Measurements from ENCODE around the gene FRMD1. TPM values are rescaled to one million over a fixed set of nuclear protein-coding genes. Genes with fewer than 3 reads are reported as not detected.

The FRMD1 gene
- total and polyA plus RNA-seq, 2 of the 8 experiments (the other 6 are each of a cell fraction or from before 2014, with no cell fraction given) = 0.36 TPM; not detected in 1

DNA sequence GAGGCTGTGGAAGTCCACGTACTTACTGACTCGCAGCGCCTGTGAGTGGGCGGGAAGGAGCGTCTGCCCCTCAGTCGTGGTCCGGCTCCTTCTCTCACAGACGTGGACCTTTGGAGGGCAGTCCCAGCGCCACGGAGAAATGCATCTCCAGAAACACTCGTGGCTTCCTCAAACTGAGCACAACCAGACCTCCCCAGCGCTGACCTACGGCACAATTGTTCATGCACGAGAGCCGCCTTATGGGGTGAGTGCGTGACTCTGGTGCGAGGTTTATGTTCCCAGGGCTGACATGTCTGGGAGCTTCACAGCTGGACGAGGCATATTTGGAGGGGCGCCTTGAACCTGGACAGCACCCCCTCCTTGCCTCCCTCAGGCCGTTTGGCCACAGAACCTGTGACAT is 29.7 kb downstream of the FRMD1 start:
- Histone ChIP-seq H3K79me2 (ENCODE audit: control insufficient read depth in 1 of 2, insufficient read depth in 2 of 2, low read length in 2 of 2) (no peaks in the 10 kb centered on the region), H2BK12ac (ENCODE audit: low read depth, low read length) (no peak overlapping the region), H3K23me2 (ENCODE audit: low read depth, low read length) (no peaks in the 10 kb centered on the region), H4K91ac (replicated peaks; ENCODE audit: insufficient read length, low read length) (peak overlapping the region; percentile 55), H2BK20ac (ENCODE audit: low read length) (no peak overlapping the region), H4K8ac (ENCODE audit: extremely low read depth, insufficient read depth, low read length) (no peak overlapping the region), H4K5ac (ENCODE audit: insufficient read length, low read depth, low read length) (no peak overlapping the region), H3K4me3 (ENCODE audit: extremely low read depth in 1 of 4, insufficient read depth in 2 of 4, low read depth in 3 of 4, low read length in 4 of 4) (no peak overlapping the region), H3K18ac (ENCODE audit: extremely low read depth, low read length) (no peak overlapping the region), H2AFZ (ENCODE audit: low read length) (no peak overlapping the region), H2BK15ac (ENCODE audit: low read length) (no peak overlapping the region), H3K4me1 (replicated peaks in 1 of 4; ENCODE audit: control insufficient read depth in 3 of 4, insufficient read depth in 4 of 4, low read length in 3 of 4) (no peaks in the 10 kb centered on the region; a peak in 3 of 7 replicates), H3K23ac (ENCODE audit: insufficient read length) (no peak overlapping the region), H2BK5ac (ENCODE audit: low read depth, low read length) (no peak overlapping the region), H2BK120ac (replicated peaks; ENCODE audit: low read depth, low read length) (no peak overlapping the region), H3K36me3 (ENCODE audit: control insufficient read depth in 2 of 4, insufficient read depth in 4 of 4, low read length in 3 of 4) (no peaks in the 10 kb centered on the region), H3K14ac (ENCODE audit: insufficient read length) (no peak overlapping the region), H3K9ac (replicated peaks in 1 of 4; ENCODE audit: extremely low read depth in 1 of 4, low read depth in 3 of 4, low read length in 3 of 4) (no peak overlapping the region), H3K27ac (ENCODE audit: low read depth, low read length) (no peak overlapping the region), H3K56ac (replicated peaks; ENCODE audit: insufficient read length, low read depth, low read length) (no peak overlapping the region), H3K4me2 (ENCODE audit: insufficient read depth in 1 of 2, low read depth in 2 of 2, low read length in 2 of 2) (no peak overlapping the region), H3K9me3 (ENCODE audit: insufficient read depth in 2 of 2, low read depth in 1 of 2, low read length in 1 of 2) (no peaks in the 10 kb centered on the region), H3K4ac (replicated peaks; ENCODE audit: insufficient read length, low read depth, low read length) (no peak overlapping the region), H3K27me3 (replicated peaks in 1 of 4; ENCODE audit: control insufficient read depth in 3 of 4, extremely low read depth in 1 of 4, insufficient read depth in 3 of 4, low read length in 3 of 4) (no peaks in the 10 kb centered on the region), H4K20me1 (replicated peaks in 1 of 2; ENCODE audit: control insufficient read depth in 1 of 2, insufficient read depth in 2 of 2, low read length in 2 of 2) (no peaks in the 10 kb centered on the region), H3K79me1 (ENCODE audit: low read depth, low read length) (no peaks in the 10 kb centered on the region), H2AK5ac (ENCODE audit: low read depth, low read length) (no peak overlapping the region)
- 90% methylated on average over 19 of the region's 20 CpGs; no CpG with 5 or more reads in 1 of the 2 experiments for WGBS, 2 experiments (ENCODE audit: extremely low coverage in 1 of 2, insufficient coverage in 1 of 2, insufficient read length in 1 of 2, insufficient replicate concordance in 2 of 2, low coverage in 1 of 2, low lambda C conversion rate in 2 of 2, missing lambda C conversion rate in 1 of 2)
- POLR2A ChIA-PET (ENCODE audit: partially characterized antibody) = interaction anchor here (1.0 kb wide), 1 partner anchor 111 kb away, joined by 4 read pairs; no protein-coding TSS in a partner anchor
- no peak for FAIRE-seq
- DNase-seq (ENCODE audit: low read depth in 1 of 2, low spot score in 2 of 2) = no peak
- CTCF ChIA-PET (ENCODE audit: partially characterized antibody) = interaction anchor here (0.6 to 1.9 kb wide), 5 partner anchors 19 to 971 kb away, joined by 3 to 4 read pairs (median 3); no protein-coding TSS in a partner anchor
- TF ChIP-seq NRF1 (IDR thresholded peaks at IDR 0.05; ENCODE audit: low read depth, low read length) (no peak), BACH1 (IDR thresholded peaks at IDR 0.05; ENCODE audit: low read length) (no peak), TAF1 (IDR thresholded peaks at IDR 0.05; ENCODE audit: low read depth, low read length) (no peak), FOSL1 (IDR thresholded peaks at IDR 0.05; ENCODE audit: insufficient read depth, low read depth, low read length) (no peak), KDM5A (IDR thresholded peaks at IDR 0.05; ENCODE audit: low read length) (no peak), SP2 (IDR thresholded peaks at IDR 0.05; ENCODE audit: low read length) (no peak), MAFK (IDR thresholded peaks at IDR 0.05; ENCODE audit: low read depth, low read length) (no peak)
- TF ChIP-seq, protein P1, sequence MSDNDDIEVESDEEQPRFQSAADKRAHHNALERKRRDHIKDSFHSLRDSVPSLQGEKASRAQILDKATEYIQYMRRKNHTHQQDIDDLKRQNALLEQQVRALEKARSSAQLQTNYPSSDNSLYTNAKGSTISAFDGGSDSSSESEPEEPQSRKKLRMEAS (IDR thresholded peaks at IDR 0.05) = no peak
- TF ChIP-seq, protein P2, sequence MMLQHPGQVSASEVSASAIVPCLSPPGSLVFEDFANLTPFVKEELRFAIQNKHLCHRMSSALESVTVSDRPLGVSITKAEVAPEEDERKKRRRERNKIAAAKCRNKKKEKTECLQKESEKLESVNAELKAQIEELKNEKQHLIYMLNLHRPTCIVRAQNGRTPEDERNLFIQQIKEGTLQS (IDR thresholded peaks at IDR 0.05; ENCODE audit: insufficient read depth, low read depth, low read length) = no peak
- TF ChIP-seq, protein P3, sequence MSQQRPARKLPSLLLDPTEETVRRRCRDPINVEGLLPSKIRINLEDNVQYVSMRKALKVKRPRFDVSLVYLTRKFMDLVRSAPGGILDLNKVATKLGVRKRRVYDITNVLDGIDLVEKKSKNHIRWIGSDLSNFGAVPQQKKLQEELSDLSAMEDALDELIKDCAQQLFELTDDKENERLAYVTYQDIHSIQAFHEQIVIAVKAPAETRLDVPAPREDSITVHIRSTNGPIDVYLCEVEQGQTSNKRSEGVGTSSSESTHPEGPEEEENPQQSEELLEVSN (IDR thresholded peaks at IDR 0.05) = no peak
- TF ChIP-seq, protein P4, sequence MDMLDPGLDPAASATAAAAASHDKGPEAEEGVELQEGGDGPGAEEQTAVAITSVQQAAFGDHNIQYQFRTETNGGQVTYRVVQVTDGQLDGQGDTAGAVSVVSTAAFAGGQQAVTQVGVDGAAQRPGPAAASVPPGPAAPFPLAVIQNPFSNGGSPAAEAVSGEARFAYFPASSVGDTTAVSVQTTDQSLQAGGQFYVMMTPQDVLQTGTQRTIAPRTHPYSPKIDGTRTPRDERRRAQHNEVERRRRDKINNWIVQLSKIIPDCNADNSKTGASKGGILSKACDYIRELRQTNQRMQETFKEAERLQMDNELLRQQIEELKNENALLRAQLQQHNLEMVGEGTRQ (IDR thresholded peaks at IDR 0.05; ENCODE audit: low read length) = no peak
